MM.1S (cell line): Measurements from ENCODE around the gene ZNF789.

Experiments
- EZH2 ChIP-seq: fragments of 300-600 bp; sonication (generic); optimal IDR thresholded peaks from 2 replicates; pipeline ENCODE3; 2017; ENCODE audit warnings: low read depth, mild to moderate bottlenecking, antibody characterized with exemption, low read length, mixed read lengths
- EZH2phosphoT487 ChIP-seq: fragments of 300-600 bp; sonication (generic); IDR thresholded peaks from 2 replicates; pipeline ENCODE4 v1.6.1; 2018; ENCODE audit warnings: antibody characterized with exemption, low read length

- TF ChIP-seq EZH2phosphoT487 (no peak), EZH2 (no peak)
Observed at GRCh38 chr7:99521399-99521798, 48.7 kb downstream of the ZNF789 start.
